B cell (primary cell): ENCODE measurements around the gene TRAP1. TPM values are rescaled to one million over a fixed set of nuclear protein-coding genes. Genes with fewer than 3 reads are reported as not detected.

Experiments used
- ATAC-seq: fragments of 200-7000 bp; cut with Tn5 transposase; one replicate; pipeline ENCODE4 v1.10.0; 2021; ENCODE audit warnings: low read depth, mild to moderate bottlenecking, moderate number of reproducible peaks, moderate library complexity
- CTCF ChIA-PET: fragments of 350-600 bp; sonication (Branson Sonifier 250); formaldehyde crosslinking; loops from one replicate; lab custom pipeline; 2021; ENCODE audit warnings: antibody characterized with exemption, inconsistent platforms; lab: Charles Lee
- POLR2A ChIA-PET: fragments of 350-600 bp; sonication (Branson Sonifier 250); formaldehyde crosslinking; loops from one replicate; lab custom pipeline; 2021; ENCODE audit warnings: antibody characterized with exemption; lab: Charles Lee
- DNase-seq: peaks from one replicate; pipeline ENCODE4 v3.0.0; 2013
- H2AFZ ChIP-seq: 2 replicates; pipeline ENCODE4 v1.6.1; 2012; ENCODE audit warnings: mild to moderate bottlenecking, low read depth, low read length; ENCODE audit not compliant: insufficient read depth, poor library complexity, severe bottlenecking
- H3K27ac ChIP-seq, 2 donors: 1 replicate in 1 of 2; 2 replicates in 1 of 2; pipeline ENCODE4 v1.5.1; 2012 to 2013; ENCODE audit warnings: low read length in 2 of 2, mild to moderate bottlenecking in 2 of 2, moderate library complexity in 1 of 2
- H3K27me3 ChIP-seq, 4 experiments: fragments of 200-600 bp in 1 of 4; sonication (generic) in 1 of 4; replicated peaks in 1 of 4; 1 replicate in 2 of 4; 2 replicates in 2 of 4; pipeline versions ENCODE4 v1.6.1 to v1.7.0; 2013 to 2016; ENCODE audit warnings: low read length in 3 of 4, mild to moderate bottlenecking in 2 of 4, mixed read lengths in 1 of 4, moderate library complexity in 1 of 4; ENCODE audit not compliant: insufficient read depth in 4 of 4, control insufficient read depth in 3 of 4; ENCODE audit errors: control extremely low read depth in 1 of 4
- H3K36me3 ChIP-seq, 2 experiments: replicated peaks in 1 of 2; 1 replicate in 1 of 2; 2 replicates in 1 of 2; pipeline versions ENCODE4 v1.6.1 to v1.7.1; 2013; ENCODE audit warnings: low read length in 1 of 2; ENCODE audit not compliant: insufficient read depth in 2 of 2, control insufficient read depth in 1 of 2; ENCODE audit errors: control extremely low read depth in 1 of 2, extremely low read depth in 1 of 2
- H3K4me1 ChIP-seq, 2 donors: fragments of 200-600 bp in 1 of 2; sonication (generic) in 1 of 2; 1 replicate in 1 of 2; 2 replicates in 1 of 2; pipeline versions ENCODE4 v1.5.1 to v1.6.1; 2013 to 2017; ENCODE audit warnings: low read length in 2 of 2; ENCODE audit not compliant: control insufficient read depth in 2 of 2, insufficient read depth in 2 of 2
- H3K4me2 ChIP-seq: replicated peaks from 2 replicates; pipeline ENCODE3; 2012; ENCODE audit warnings: mild to moderate bottlenecking, low read depth, low read length; ENCODE audit not compliant: poor library complexity, severe bottlenecking
- H3K4me3 ChIP-seq, 5 experiments: fragments of 200-600 bp in 1 of 5; sonication (generic) in 1 of 5; 1 replicate in 3 of 5; 2 replicates in 2 of 5; pipeline versions ENCODE4 v1.5.1 to v1.7.0; 2011 to 2016; ENCODE audit warnings: low read length in 4 of 5, mild to moderate bottlenecking in 4 of 5, low read depth in 2 of 5, control low read depth in 1 of 5, moderate library complexity in 1 of 5; ENCODE audit not compliant: insufficient read depth in 1 of 5; ENCODE audit errors: control extremely low read depth in 1 of 5, extremely low read depth in 1 of 5
- H3K79me2 ChIP-seq: fragments of 200-600 bp; sonication (generic); one replicate; pipeline ENCODE4 v1.6.0; 2016; ENCODE audit warnings: low read length; ENCODE audit not compliant: control insufficient read depth, insufficient read depth
- H3K9ac ChIP-seq: fragments of 200-600 bp; sonication (generic); 2 replicates; pipeline ENCODE4 v1.6.1; 2017; ENCODE audit warnings: mild to moderate bottlenecking, low read length, moderate library complexity
- H3K9me3 ChIP-seq, 3 donors: one replicate each; pipeline versions ENCODE4 v1.6.1 to v1.7.1; 2013; ENCODE audit warnings: low read length in 2 of 3; ENCODE audit not compliant: control insufficient read depth in 2 of 3, insufficient read depth in 1 of 3; ENCODE audit errors: control extremely low read depth in 1 of 3
- H4K20me1 ChIP-seq: 2 replicates; pipeline ENCODE4 v1.6.0; 2012; ENCODE audit warnings: mild to moderate bottlenecking, low read length; ENCODE audit not compliant: insufficient read depth, control insufficient read depth, poor library complexity, severe bottlenecking
- H3K27ac Mint-ChIP-seq: one replicate; pipeline ENCODE4 v1.8.0; 2021; ENCODE audit warnings: mixed read lengths
- H3K27me3 Mint-ChIP-seq: one replicate; pipeline ENCODE4 v1.8.0; 2021; ENCODE audit warnings: mixed read lengths
- H3K4me1 Mint-ChIP-seq: one replicate; pipeline ENCODE4 v1.8.0; 2021; ENCODE audit warnings: mixed read lengths
- H3K4me3 Mint-ChIP-seq: one replicate; pipeline ENCODE4 v1.8.0; 2021; ENCODE audit warnings: mixed read lengths
- H3K9me3 Mint-ChIP-seq: one replicate; pipeline ENCODE4 v1.8.0; 2022; ENCODE audit warnings: mixed read lengths; ENCODE audit not compliant: insufficient read depth
- CTCF ChIP-seq: fragments of 200-600 bp; IDR thresholded peaks from one replicate; pipeline ENCODE4 v1.8.0; 2022; ENCODE audit warnings: antibody characterized with exemption, mild to moderate bottlenecking
- EZH2 ChIP-seq: IDR thresholded peaks from 2 replicates; pipeline ENCODE4 v1.6.1; 2012; ENCODE audit warnings: borderline replicate concordance, low read depth, mild to moderate bottlenecking, moderate library complexity, low read length; ENCODE audit not compliant: insufficient read depth, poor library complexity, severe bottlenecking
- WGBS: methylation state at CpG from one replicate; pipeline ENCODE4 v1.1.5; 2013; ENCODE audit warnings: missing lambda C conversion rate; ENCODE audit not compliant: insufficient coverage; 5-methylcytosine and 5-hydroxymethylcytosine counted together
- intact Hi-C: fragments of 100-400 bp; cut with micrococcal nuclease; formaldehyde crosslinking; loops from one replicate; pipeline ENCODE4 v1.10.0; 2022
- polyA plus RNA-seq: library from polyadenylated mRNA; depleted of rRNA; stranded (reverse); fragments of >200 nt; gene quantifications from 2 replicates; pipeline ENCODE4 v1.2.3, GENCODE V29; 2012
- total RNA-seq, 2 donors: library from RNA; stranded (reverse); fragments of 120-200 nt in 1 of 2; gene quantifications; 1 replicate in 1 of 2; 2 replicates in 1 of 2; pipeline versions ENCODE4 v1.2.3 to v1.2.4, GENCODE V29; 2013 to 2022

TRAP1 gene
- total and polyA plus RNA-seq, 2 donors (not counting 1 experiment from before 2014, with no cell fraction given): 51.1 to 88.4 TPM

GRCh38 chr16:3670711-3671110 lies 46.6 kb downstream of the TRAP1 start:
- intact Hi-C loops: no loop called here
- no peak for DNase-seq
- H3K9ac ChIP-seq: no peak overlapping the region
- no peaks in the 10 kb centered on the region for H3K79me2 ChIP-seq
- ATAC-seq: no peak
- no peaks in the 10 kb centered on the region for H4K20me1 ChIP-seq
- Mint-ChIP-seq H3K4me1 (peaks cover 3% of the 10 kb centered on the region), H3K9me3 (no peaks in the 10 kb centered on the region), H3K27ac (no peak overlapping the region), H3K4me3 (no peak overlapping the region), H3K27me3 (no peaks in the 10 kb centered on the region)
- no peak for TF ChIP-seq EZH2
- TF ChIP-seq CTCF: no peak
- CTCF ChIA-PET: interaction anchor here (0.6 kb wide), 1 partner anchor 87 kb away, joined by 3 read pairs; no protein-coding TSS in a partner anchor
- POLR2A ChIA-PET: no interaction called here
- H2AFZ ChIP-seq: no peak overlapping the region
- no peaks in the 10 kb centered on the region for H3K27me3 ChIP-seq
- no peak overlapping the region for H3K27ac ChIP-seq
- H3K36me3 ChIP-seq: peaks cover 0 to 33% of the 10 kb centered on the region in 2 experiments
- 82% methylated on average over 13 of the region's 13 CpGs for WGBS
- no peaks in the 10 kb centered on the region for H3K9me3 ChIP-seq
- H3K4me3 ChIP-seq: no peak overlapping the region
- H3K4me2 ChIP-seq: no peak overlapping the region
- no peaks in the 10 kb centered on the region for H3K4me1 ChIP-seq

GRCh38 chr16:3669082-3669481 lies 48.2 kb downstream of the TRAP1 start:
- H3K79me2 ChIP-seq: no peaks in the 10 kb centered on the region
- TF ChIP-seq CTCF: no peak
- no peak for TF ChIP-seq EZH2
- H3K4me1 Mint-ChIP-seq: peaks cover 4% of the 10 kb centered on the region
- H3K27ac ChIP-seq: no peak overlapping the region
- H3K4me3 Mint-ChIP-seq: no peak overlapping the region
- H3K36me3 ChIP-seq: peaks cover 0 to 30% of the 10 kb centered on the region in 2 experiments
- no peak overlapping the region for H3K4me3 ChIP-seq
- no peaks in the 10 kb centered on the region for H3K9me3 Mint-ChIP-seq
- ATAC-seq: no peak
- H3K27ac Mint-ChIP-seq: no peak overlapping the region
- ChIA-PET CTCF (no interaction called here), POLR2A (no interaction called here)
- H3K4me2 ChIP-seq: no peak overlapping the region
- no peaks in the 10 kb centered on the region for H3K27me3 Mint-ChIP-seq
- DNase-seq: no peak
- H3K9me3 ChIP-seq: no peaks in the 10 kb centered on the region
- no peaks in the 10 kb centered on the region for H3K27me3 ChIP-seq
- H3K4me1 ChIP-seq: no peaks in the 10 kb centered on the region
- H2AFZ ChIP-seq: no peak overlapping the region
- H3K9ac ChIP-seq: no peak overlapping the region
- intact Hi-C loops: no loop called here
- 72% methylated on average over 9 of the region's 10 CpGs for WGBS
- H4K20me1 ChIP-seq: no peaks in the 10 kb centered on the region
